Left renal cortex interstitium (tissue), 4 donors: Measurements from ENCODE around the gene TMCO4. TPM values are rescaled to one million over a fixed set of nuclear protein-coding genes. Genes with fewer than 3 reads are reported as not detected.
A peak's percentile ranks its signal among the peaks of the same experiment; 100 is the strongest.
"Not testable (repeated sequence)": the region's sequence is repeated elsewhere in the genome, so short reads cannot be mapped to it uniquely, and the experiment has no call there.

ENCODE experiments used
- DNase-seq, 4 donors: peaks; one replicate each; pipeline ENCODE4 v3.0.0-alpha.2; 2013; ENCODE audit warnings: low read depth in 4 of 4, low spot score in 2 of 4, missing footprints in 1 of 4
- polyA plus RNA-seq, 4 donors: library from polyadenylated mRNA; unstranded; fragments of 120-200 nt; gene quantifications; one replicate each; pipeline ENCODE4 v1.2.1, GENCODE V29; 2013; ENCODE audit not compliant: insufficient read length in 4 of 4

The TMCO4 gene
- polyA plus RNA-seq, 4 donors: 17.5 to 24.2 (median 18.8) TPM

GRCh38 chr1:19814244-19814661 is 14.5 kb upstream of the TMCO4 start:
- DNase-seq: no peak

DNA sequence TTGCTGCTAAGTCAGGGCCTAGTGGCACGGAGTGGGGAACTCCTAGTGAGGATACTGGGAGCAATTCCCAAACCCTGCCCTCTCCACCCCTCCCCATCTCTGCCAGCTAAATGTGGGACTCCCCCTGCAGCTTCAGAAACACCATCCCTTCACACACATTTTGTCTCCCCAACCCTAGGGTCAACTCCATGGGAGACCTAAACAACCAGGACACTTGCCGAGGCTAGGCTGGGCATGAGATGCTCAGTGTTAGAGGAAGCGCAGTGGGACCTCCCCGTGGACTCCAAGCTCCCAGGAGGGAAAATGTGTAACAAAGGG is 13.9 kb upstream of the TMCO4 start:
- DNase-seq: no peak

DNA sequence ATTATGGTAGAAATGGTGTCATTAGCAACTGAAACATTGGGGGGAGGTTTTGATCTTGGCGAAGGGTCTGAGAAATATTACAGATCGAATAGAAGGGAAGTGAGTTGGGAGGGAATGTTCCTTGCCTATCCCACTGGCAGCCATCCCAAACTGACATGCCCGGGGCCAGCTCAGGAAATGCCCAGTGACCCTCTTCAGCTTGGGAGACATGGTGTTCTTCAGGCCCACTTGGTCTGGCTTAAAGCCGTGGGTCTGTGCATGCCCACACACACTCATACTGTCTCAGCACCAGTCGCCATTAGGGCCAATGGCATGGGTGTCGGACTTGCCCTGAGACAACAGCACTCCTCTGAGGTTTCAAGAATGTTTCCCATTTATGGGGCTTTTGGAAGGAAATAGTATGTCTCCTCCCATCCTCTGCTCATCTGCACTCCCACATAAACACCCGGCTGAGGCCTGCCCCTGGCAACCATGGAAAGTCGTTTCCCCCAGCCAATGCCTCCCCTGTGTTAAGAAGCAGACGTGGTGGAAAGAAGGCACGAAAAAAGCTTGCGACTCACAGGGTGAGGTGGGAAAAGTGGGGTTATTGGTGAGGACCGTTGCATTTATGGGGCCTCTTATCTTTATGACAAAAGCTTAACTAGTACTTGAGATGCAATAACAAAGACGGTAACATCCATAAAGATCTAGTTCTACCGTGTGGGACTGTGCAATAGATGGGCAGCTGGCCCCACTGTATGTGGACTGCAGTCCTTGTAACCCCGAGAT is 13.3 kb upstream of the TMCO4 start:
- DNase-seq: no peak

DNA sequence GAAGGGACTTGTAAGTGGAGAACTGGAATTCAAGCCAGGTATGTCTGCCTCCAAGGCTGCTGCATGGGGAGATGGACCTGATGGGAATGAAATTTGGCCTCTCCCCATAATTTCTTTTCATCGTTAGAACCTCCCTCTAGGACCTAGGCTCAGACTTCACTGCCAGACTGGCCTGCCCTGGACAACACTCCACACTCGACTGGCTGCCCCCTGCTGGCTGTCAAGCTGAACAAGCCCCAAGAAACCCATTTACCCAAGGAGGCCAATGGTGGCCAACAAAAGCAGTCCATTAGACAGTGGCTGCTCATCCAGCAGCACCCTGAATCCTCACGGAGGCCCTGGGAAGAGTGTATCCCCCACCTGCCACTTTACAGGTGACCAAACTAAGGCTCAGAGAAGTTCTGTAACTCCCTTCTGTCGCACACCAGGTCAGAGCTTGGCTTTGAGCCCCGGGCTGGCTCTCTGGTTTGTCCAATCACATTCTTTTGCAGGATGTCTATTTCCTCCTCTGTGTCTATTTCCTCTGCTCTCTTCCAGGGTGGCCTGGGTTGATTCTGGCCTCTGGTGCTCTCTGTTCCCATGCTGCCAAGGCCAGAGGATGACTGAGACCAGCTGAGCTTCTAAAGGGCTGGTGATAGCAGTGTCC is 11.6 kb upstream of the TMCO4 start:
- no peak for DNase-seq

- no peak for DNase-seq
These were observed 9.5 kb upstream of the TMCO4 start for GRCh38 chr1:19809044-19809750.

DNA sequence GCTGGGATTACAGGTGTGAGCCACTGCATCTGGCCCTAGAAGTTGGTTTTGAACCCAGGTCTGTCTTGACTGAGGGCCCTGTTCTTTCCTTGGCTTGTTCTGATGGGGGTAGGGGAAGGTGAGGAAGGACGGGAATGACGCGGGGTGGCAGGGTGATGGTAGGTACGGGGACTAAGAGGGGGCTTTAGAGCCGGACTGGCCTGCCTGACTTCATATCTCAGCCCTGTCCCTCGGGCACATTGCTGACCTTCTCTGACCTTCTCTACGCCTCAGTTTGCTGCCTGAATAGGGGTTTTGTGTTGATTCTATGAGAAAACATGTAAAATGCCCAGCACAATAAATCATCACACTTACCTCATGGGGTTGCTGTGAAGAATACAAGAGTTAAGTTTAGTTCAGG is 8.6 kb upstream of the TMCO4 start:
- no peak for DNase-seq

DNA sequence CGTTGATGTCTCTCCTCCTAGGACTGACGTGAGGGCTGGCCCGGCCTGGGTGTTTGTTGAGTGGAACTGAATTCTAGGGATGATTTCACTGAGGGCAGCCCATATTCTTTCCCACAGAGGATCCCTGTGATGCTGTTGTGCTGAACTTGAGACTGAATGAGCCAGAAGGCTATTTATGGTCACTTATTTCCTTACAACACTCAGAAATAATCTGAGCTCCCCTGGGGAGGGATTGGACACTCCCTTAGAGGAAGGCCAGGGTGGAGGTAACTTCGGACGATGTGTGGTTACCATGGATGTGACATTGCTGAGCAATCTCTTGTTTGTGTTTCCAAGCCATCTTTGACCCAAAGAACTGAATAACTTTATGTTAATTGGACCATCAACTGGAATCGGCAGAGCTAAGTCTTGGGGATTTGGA is 5.1 kb upstream of the TMCO4 start:
- DNase-seq: no peak

GRCh38 chr1:19802269-19802668 is 2.6 kb upstream of the TMCO4 start:
- no peak for DNase-seq

- DNase-seq: peak in 1 of 4 donors; percentile 52
These were observed 524 bp upstream of the TMCO4 start for GRCh38 chr1:19800076-19800804.

- DNase-seq: no peak
These were observed 1.1 kb downstream of the TMCO4 start for GRCh38 chr1:19798486-19799229.

DNA sequence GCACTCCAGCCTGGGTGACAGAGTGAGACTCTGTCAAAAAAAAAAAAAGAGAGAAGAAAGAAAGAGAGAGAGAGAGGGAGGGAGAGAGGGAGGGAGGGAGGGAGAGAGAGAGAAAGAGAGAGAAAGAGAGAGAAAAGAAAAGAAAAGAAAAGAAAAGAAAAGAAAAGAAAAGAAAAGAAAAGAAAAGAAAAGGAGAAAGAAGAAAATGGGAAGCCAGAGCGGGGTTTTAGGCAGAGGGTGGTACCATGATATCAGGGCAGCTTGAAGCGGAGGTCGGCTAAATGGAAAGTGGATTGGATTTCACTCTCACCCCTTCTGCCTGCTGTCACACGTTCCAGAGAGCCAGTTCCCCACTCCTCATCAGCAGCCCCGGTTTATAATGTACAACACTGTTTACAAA is 1.9 kb downstream of the TMCO4 start:
- no peak for DNase-seq

DNA sequence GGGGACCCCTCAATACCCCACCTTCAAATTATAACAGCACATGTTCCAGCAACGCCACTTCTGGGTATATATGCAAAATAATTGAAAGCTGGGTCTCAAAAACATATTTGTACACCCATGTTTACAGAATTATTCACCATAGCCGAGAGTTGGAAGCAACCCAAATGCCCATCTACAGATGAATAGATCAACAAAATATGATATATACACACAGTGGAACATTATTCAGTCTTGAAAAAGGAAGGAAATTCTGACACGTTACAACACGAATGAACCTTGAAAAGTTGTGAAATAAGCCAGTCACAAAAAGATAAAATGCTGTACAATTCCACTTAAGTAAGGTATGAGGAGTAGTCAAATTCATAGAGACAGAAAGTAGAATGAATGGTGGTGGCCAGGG is 5.1 kb downstream of the TMCO4 start:
- DNase-seq: no peak

DNA sequence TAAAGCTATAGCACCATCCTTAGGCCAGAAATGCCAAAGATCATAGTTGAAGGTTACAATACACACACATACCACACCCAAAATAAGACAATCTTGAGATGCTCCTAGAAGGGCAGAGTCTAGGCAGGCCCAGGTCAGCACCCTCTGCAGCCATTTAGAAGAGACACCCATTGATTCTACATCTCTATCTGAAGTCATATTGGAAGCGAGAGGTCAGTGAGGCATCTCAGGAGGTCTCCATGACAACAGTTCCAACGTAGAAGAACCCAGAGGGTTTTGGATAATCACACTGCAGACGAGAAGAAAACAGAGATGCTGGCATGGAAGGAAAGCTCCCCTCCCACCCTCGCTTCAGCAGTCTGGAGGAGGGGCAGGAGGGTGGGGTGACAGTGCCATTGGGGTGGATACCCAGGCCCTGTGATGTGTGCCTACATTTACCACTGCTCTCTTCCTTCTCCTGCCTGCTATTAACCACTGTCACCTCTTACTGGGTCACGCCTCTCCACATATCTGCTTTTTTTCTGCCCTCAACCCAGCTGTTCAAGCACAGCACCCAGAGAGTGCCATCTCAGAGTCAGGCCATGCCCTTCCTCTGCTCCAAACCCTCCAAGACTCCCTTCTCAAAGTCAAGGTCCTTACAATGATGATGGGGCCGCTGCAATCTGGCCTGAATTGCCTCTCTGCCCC is 6.2 kb downstream of the TMCO4 start:
- DNase-seq: no peak

- DNase-seq: no peak
These were observed 7.3 kb downstream of the TMCO4 start for GRCh38 chr1:19792237-19793002.

DNA sequence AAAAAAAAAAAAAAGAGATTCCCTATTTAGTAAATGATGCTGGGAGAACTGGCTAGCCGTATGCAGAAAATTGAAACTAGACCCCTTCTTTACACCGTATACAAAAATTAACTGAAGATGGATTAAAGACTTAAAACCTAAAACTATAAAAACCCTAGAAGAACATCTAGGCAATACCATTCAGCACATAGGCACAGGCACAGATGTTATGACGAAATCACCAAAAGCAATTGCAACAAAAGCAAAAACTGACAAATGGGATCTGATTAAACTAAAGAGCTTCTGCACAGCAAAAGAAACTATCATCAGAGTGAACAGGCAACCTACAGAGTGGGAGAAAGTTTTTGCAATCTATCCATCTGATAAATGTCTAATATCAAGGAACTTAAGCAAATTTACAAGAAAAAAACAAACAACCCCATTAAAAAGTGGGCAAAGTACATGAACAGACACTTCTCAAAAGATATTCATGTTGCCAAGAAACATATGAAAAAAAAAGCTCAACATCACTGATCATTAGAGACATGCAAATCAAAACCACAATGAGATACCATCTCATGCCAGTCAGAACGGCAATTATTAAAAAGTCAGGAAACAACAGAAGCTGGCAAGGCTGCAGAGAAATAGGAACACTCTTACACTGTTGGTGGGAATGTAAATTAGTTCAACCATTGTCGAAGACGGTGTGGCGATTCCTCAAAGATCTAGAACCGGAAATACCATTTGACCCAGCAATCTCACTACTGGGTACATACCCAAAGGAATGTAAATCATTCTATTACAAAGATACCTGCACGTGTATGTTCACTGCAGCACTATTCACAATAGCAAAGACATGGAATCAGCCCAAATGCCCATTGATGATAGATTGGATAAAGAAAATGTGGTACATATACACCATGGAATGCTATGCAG is 9.4 kb downstream of the TMCO4 start:
- DNase-seq: not testable (repeated sequence)

GRCh38 chr1:19786988-19787423 is 12.7 kb downstream of the TMCO4 start:
- DNase-seq: peak in 1 of 4 donors; percentile 57

DNA sequence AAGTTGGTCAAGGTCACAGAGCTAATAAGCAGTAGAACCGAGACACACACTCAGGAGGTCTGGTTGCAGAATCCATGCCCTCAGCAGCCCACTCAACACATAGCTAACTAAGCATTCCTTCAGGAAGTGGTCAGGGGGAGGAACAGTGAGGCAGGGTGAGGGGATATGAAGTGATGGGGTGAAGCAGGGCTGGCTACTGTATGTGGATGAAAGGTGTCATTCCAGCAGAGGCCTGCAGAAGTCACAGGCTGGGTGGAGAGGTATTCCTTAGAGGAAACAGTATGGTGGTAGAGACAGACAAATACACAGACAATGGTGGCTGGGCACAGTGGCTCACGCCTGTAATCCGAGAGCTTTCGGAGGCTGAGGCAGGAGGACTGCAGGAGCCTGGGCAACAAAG is 14.1 kb downstream of the TMCO4 start:
- no peak for DNase-seq

GRCh38 chr1:19780267-19780877 is 19.3 kb downstream of the TMCO4 start:
- no peak for DNase-seq
